HG03064 (cell line): ENCODE measurements around the gene BICDL2.

ENCODE experiments used
- ATAC-seq: cut with Tn5 transposase; IDR thresholded peaks from one replicate; pipeline ENCODE4 v1.9.1; 2021; ENCODE audit warnings: low read depth; ENCODE audit not compliant: unreplicated experiment

BICDL2 gene

GRCh38 chr16:3049921-3050481 lies 13.3 kb upstream of the BICDL2 start:
- ATAC-seq = no peak

- no peak for ATAC-seq
Observed at GRCh38 chr16:3047387-3047720, 10.6 kb upstream of the BICDL2 start.

GRCh38 chr16:3046641-3047386 lies 10.1 kb upstream of the BICDL2 start:
- ATAC-seq = no peak

- no peak for ATAC-seq
Observed at GRCh38 chr16:3045758-3046640, 9.3 kb upstream of the BICDL2 start, which contains the start of gene MMP25. MMP25 (plus strand) TSS chr16:3046561; CDS start chr16:3046918, 357 bp downstream.

- ATAC-seq = no peak
Observed at GRCh38 chr16:3044708-3045107, 8.0 kb upstream of the BICDL2 start.

GRCh38 chr16:3042376-3042775 lies 5.6 kb upstream of the BICDL2 start:
- ATAC-seq = no peak

- ATAC-seq = no peak
Observed at GRCh38 chr16:3038896-3039295, 2.2 kb upstream of the BICDL2 start.

GRCh38 chr16:3038256-3038655 lies 1.5 kb upstream of the BICDL2 start:
- no peak for ATAC-seq

- no peak for ATAC-seq
Observed at GRCh38 chr16:3035972-3036725, 595 bp downstream of the BICDL2 start.

GRCh38 chr16:3035289-3035971 lies 1.3 kb downstream of the BICDL2 start:
- ATAC-seq = no peak

GRCh38 chr16:3032624-3033023 lies 4.1 kb downstream of the BICDL2 start:
- no peak for ATAC-seq

GRCh38 chr16:3030222-3031212 lies 6.2 kb downstream of the BICDL2 start:
- ATAC-seq = no peak

- ATAC-seq = no peak
Observed at GRCh38 chr16:3029491-3030221, 7.1 kb downstream of the BICDL2 start.

GRCh38 chr16:3028716-3029319 lies 7.9 kb downstream of the BICDL2 start:
- ATAC-seq = no peak

- ATAC-seq = no peak
Observed at GRCh38 chr16:3027983-3028715, 8.6 kb downstream of the BICDL2 start.

- ATAC-seq = no peak
Observed at GRCh38 chr16:3027489-3027795, 9.3 kb downstream of the BICDL2 start.
